Activated naive CD8-positive, alpha-beta T cell treated with anti-CD3 and anti-CD28 coated beads, Interleukin-2, amount 50 U/mL, for 16 hours (primary cell): ENCODE data around the gene DAP3.
"Not testable (repeated sequence)": the region's sequence is repeated elsewhere in the genome, so short reads cannot be mapped to it uniquely, and the experiment has no call there.

Experiments used
- DNase-seq: peaks from one replicate; pipeline ENCODE4 v3.0.0-alpha.2; 2020; ENCODE audit warnings: low read depth, low spot score

The DAP3 gene

DNA sequence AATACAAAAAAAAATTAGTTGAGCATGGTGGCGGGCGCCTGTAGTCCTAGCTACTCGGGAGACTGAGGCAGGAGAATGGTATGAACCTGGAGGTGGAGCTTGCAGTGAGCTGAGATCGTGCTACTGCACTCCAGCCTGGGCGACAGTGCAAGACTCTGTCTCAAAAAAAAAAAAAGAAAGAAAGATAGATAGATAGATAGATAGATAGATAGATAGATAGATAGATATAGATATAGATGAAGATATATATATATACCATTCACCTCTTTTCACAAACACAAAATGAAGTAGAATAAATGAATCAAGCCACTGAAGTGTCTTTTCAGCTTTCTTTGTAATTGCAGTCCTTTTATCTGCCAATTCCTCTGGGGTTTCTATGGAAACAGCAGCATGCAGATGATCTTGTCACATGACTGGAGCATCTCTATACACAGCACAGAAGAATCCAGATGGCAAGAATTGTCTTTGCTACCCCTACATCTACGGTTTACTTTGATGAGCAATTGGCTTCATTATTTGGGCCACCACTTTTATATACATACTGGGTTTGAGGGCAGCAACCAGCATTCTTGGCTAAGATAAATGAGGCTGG is 29.7 kb downstream of the DAP3 start:
- not testable (repeated sequence) for DNase-seq

DNA sequence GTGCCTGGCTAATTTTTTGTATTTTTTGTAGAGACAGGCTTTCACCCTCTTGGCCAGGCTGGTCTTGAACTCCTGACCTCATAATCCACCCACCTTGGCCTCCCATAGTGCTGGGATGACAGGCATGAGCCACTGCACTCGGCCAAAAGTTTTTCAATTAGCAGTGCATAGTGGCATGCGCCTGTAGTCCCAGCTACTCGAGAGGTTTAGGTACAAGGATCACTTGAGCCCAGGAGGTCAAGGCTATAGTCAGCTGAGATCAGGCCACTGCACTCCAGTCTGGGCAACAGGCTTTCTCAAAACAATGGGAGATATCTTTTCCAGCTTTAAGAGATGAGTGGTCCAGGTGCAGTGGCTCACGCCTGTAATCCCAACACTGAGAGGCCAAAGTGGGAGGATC is 30.8 kb downstream of the DAP3 start:
- no peak for DNase-seq

- no peak for DNase-seq
Observed at GRCh38 chr1:155725142-155725541, 36.3 kb downstream of the DAP3 start.

- DNase-seq = no peak
Observed at GRCh38 chr1:155729031-155729898, 40.4 kb downstream of the DAP3 start.

DNA sequence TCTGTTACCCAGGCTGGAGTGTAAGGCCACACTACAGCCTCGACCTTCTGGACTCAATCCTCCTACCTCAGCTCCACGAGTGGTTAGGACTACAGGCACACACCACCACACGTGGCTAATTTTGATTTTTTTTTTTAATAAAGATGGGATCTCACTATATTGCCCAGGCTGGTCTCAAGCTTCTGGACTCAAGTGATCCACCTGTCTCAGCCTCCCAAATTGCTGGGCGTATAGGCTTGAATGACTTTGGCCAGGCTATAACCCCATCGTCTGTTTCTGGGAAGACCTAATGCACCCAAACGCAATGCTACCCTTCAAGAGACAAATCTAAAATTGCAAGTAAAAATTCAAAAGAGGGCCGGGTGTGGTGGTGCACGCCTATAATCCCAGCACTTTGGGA is 52.1 kb downstream of the DAP3 start:
- DNase-seq = no peak

GRCh38 chr1:155741908-155742307 is 53.0 kb downstream of the DAP3 start:
- no peak for DNase-seq

GRCh38 chr1:155744711-155745283 is 55.9 kb downstream of the DAP3 start:
- DNase-seq = no peak

DNA sequence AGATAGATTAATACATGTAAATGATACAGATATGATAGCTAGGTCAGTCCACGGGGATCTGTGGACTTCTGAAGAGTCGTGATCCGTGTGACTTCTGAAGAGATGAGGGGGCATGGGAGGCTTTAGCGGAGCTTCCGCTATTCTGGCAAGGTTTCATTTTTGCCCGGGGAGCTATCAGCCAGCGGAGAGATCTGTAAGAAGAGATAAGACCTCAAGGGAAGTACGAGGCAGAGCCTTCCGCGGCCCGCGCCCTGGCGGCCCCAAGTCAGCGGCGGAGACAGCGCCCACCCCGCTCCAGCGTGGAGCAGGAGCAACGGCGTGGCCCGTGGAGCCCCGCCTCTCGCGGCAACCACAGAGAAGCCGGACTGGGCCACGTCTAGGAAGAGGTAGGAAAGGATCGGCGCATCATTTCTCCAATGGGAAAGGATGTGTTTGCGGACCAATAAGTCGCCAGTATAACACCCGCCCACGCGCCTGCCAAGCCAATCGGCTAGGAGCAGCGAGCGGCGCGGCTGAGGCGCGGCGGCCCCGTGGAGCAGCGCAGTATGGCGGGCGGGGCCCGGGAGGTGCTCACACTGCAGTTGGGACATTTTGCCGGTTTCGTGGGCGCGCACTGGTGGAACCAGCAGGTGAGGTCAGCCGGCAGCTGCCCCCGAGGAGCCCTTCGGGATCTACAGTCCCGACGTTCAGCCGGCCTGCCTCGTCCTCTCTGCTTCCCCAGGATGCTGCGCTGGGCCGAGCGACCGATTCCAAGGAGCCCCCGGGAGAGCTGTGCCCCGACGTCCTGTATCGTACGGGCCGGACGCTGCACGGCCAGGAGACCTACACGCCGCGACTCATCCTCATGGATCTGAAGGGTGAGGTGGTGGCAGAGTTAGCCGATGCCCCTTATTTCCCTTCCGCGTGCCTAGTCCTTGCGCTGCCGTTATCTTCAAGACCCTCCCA is 56.7 kb downstream of the DAP3 start:
- DNase-seq = peak; percentile 96

GRCh38 chr1:155747586-155747985 is 58.7 kb downstream of the DAP3 start:
- not testable (repeated sequence) for DNase-seq

GRCh38 chr1:155748141-155748540 is 59.2 kb downstream of the DAP3 start:
- DNase-seq = not testable (repeated sequence)

DNA sequence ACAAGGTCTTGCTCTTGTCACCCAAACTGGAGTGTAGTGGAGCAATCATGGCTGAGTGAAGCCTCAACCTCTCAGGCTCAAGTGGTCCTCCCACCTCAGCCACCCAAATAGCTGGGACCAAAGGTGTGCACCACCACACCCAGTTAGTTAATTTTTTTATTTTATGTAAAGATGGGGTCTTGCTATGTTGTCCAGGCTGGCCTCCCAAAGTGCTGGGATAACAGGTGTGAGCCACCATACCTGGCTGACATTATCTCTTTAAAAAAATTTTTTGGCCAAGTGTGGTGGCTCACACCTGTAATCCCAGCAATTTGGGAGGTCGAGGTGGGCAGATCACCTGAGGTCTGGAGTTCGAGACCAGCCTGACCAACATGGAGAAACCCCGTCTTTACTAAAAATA is 70.1 kb downstream of the DAP3 start:
- DNase-seq = not testable (repeated sequence)

GRCh38 chr1:155759966-155760630 is 71.2 kb downstream of the DAP3 start:
- DNase-seq = no peak

- DNase-seq = no peak
Observed at GRCh38 chr1:155760751-155761475, 72.0 kb downstream of the DAP3 start.

GRCh38 chr1:155761736-155762405 is 73.0 kb downstream of the DAP3 start:
- DNase-seq = no peak

- DNase-seq = not testable (repeated sequence)
Observed at GRCh38 chr1:155763090-155763815, 74.4 kb downstream of the DAP3 start.

- DNase-seq = not testable (repeated sequence)
Observed at GRCh38 chr1:155763989-155764388, 75.1 kb downstream of the DAP3 start.

- not testable (repeated sequence) for DNase-seq
Observed at GRCh38 chr1:155767399-155767989, 78.6 kb downstream of the DAP3 start.

DNA sequence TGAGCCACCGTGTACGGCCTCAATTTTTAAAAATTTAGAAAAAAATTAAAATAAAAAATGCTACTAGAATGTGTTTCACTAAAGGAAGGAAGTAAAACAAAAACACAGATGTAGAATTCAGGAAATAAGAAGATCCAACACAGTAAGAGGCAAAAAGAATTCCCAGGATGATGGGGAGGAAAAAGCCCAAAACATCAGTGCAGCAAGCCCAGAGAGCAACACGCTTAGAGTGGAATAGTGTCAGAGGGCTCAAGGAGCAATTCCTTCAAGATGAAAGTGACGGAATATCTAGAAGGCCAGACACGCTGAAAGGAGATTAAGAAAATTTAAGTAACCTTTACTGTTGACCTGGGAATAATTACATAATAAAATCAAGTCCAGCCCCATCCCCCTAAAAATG is 80.4 kb downstream of the DAP3 start:
- DNase-seq = no peak

- no peak for DNase-seq
Observed at GRCh38 chr1:155773221-155773620, 84.3 kb downstream of the DAP3 start.
